Measurements from ENCODE around the gene ZNF419. TPM values are rescaled to one million over a fixed set of nuclear protein-coding genes. Genes with fewer than 3 reads are reported as not detected.

The ZNF419 gene
- total RNA-seq, 1 donor from 2014 or later: 8.6 TPM

- DNase-seq (ENCODE audit: low read depth, low spot score): peak; percentile 43
These were observed 39.8 kb downstream of the ZNF419 start, which contains the start of gene ZNF549 for GRCh38 chr19:57527136-57527881. Gene ZNF549, plus strand, starts transcription at chr19:57527356. Its CDS starts 218 bp downstream, at chr19:57527574.

- no peak for DNase-seq (ENCODE audit: low read depth, low spot score)
These were observed 50.5 kb downstream of the ZNF419 start for GRCh38 chr19:57537953-57538547.

Other genes starting within 250 kb of the ZNF419 start
- gene ZNF805, start 247.1 kb upstream of the ZNF419 start, total RNA-seq: 20.8 and 30.2 TPM in 2 replicates
- gene ZNF460, start 207.3 kb upstream of the ZNF419 start, total RNA-seq: 49.6 and 66.0 TPM in 2 replicates
- 9.6 and 10.7 TPM in 2 replicates for gene ZNF543, start 167.3 kb upstream of the ZNF419 start, total RNA-seq
- gene ZNF304, start 136.5 kb upstream of the ZNF419 start, total RNA-seq: 9.5 and 11.0 TPM in 2 replicates
- gene TRAPPC2B, start 124.2 kb upstream of the ZNF419 start, total RNA-seq: 8.8 and 10.2 TPM in 2 replicates
- gene ZNF547, start 124.2 kb upstream of the ZNF419 start, total RNA-seq: 2.0 and 2.9 TPM in 2 replicates
- 14.2 and 16.6 TPM in 2 replicates for gene ZNF548, start 97.9 kb upstream of the ZNF419 start, total RNA-seq
- gene ZNF17, start 76.6 kb upstream of the ZNF419 start, total RNA-seq: 10.0 and 10.1 TPM in 2 replicates
- 12.2 and 14.9 TPM in 2 replicates for gene ZNF749, start 52.4 kb upstream of the ZNF419 start, total RNA-seq
- 0.20 and 0.35 TPM in 2 replicates for gene VN1R1, start 30.6 kb upstream of the ZNF419 start, total RNA-seq
- gene ZNF772, start 10.2 kb upstream of the ZNF419 start, total RNA-seq: 14.1 and 25.7 TPM in 2 replicates
- 10.2 and 10.6 TPM in 2 replicates for gene ZNF773, start 12.2 kb downstream of the ZNF419 start, total RNA-seq
- gene ZNF549, start 39.6 kb downstream of the ZNF419 start, total RNA-seq: 4.2 and 5.6 TPM in 2 replicates
- 5.3 and 6.3 TPM in 2 replicates for gene ZNF550, start 72.1 kb downstream of the ZNF419 start, total RNA-seq
- gene ZNF416, start 91.2 kb downstream of the ZNF419 start, total RNA-seq: 4.4 and 5.4 TPM in 2 replicates
- gene ZIK1, start 96.4 kb downstream of the ZNF419 start, total RNA-seq: 2.8 and 6.5 TPM in 2 replicates
- 5.0 and 5.7 TPM in 2 replicates for gene ZNF530, start 112.1 kb downstream of the ZNF419 start, total RNA-seq
- 15.4 and 19.0 TPM in 2 replicates for gene ZNF134, start 126.5 kb downstream of the ZNF419 start, total RNA-seq
- 7.1 and 13.5 TPM in 2 replicates for gene ZNF211, start 145.4 kb downstream of the ZNF419 start, total RNA-seq
- gene ZSCAN4, start 181.2 kb downstream of the ZNF419 start, total RNA-seq: not detected in 2 replicates
- gene ZNF551, start 194.2 kb downstream of the ZNF419 start, total RNA-seq: 8.7 and 9.8 TPM in 2 replicates
- 0.92 and 6.0 TPM in 2 replicates for gene ZNF154, start 221.5 kb downstream of the ZNF419 start, total RNA-seq
- 4.7 and 9.3 TPM in 2 replicates for gene ZNF671, start 239.9 kb downstream of the ZNF419 start, total RNA-seq